OCI-LY1 (cell line): Measurements from ENCODE around the gene GKN1.
A peak's percentile ranks its signal among the peaks of the same experiment; 100 is the strongest.

Source experiments
- EZH2 ChIP-seq: fragments of 200-600 bp; sonication (generic), shearing (Covaris generic); IDR thresholded peaks from 2 replicates; pipeline ENCODE4 v1.8.0; 2017; ENCODE audit warnings: borderline replicate concordance, mixed run types, mild to moderate bottlenecking, antibody characterized with exemption, low read length, moderate library complexity, mixed read lengths
- TF ChIP-seq, protein P1 (sequence below): fragments of 200-600 bp; sonication (generic), shearing (Covaris generic); IDR thresholded peaks from 2 replicates; pipeline ENCODE4 v1.5.1; 2017; ENCODE audit warnings: mild to moderate bottlenecking, antibody characterized with exemption, low read length, moderate library complexity, mixed read lengths

DNA sequence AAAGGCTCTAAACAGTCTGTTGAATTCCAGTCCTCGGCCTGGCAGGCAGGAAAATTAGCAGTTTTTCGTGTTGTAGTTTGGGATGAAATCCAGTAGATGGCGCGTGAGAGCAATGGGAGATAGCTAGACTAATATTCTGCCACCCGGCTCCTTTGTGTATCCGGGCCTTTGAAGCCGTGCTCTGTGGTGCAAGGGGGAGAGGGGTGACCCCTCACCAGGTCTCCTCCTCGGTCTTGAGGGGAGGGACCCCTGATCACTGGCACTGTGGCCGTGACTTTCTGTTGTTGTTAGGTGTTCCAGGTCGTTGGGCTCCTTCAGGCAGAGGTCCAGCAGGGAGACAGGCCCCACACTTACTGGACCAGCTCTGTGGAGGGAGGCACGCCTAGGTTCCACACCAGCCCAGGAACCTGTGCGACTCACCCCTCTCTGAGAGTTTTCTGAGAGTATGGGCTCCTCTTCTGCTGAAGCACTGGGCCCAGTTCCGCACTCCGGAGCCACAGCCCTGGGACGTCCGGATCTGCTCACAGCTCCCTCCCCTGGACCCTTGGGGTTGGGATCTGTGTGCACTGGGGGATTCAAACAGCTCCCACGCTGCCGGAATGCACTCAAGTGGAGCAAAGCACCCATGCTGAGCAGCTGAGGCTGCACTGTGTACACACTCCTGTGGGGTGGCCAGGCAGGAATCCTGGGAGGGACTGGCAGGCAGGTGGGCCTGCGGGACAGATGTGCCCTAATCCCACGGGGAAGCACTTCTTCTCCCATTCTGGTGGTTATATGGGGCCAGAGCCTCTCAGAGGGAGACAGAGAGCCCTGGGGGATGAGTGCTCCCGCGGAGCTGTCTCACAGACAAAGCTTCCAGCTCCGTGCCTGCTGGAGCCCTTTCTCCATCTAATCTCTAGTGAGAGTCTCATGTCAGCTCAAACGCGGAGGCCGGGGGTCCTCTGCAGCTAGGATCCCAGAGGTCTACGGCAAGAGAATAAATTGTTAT lies 30.6 kb upstream of the GKN1 start:
- TF ChIP-seq, protein P1, sequence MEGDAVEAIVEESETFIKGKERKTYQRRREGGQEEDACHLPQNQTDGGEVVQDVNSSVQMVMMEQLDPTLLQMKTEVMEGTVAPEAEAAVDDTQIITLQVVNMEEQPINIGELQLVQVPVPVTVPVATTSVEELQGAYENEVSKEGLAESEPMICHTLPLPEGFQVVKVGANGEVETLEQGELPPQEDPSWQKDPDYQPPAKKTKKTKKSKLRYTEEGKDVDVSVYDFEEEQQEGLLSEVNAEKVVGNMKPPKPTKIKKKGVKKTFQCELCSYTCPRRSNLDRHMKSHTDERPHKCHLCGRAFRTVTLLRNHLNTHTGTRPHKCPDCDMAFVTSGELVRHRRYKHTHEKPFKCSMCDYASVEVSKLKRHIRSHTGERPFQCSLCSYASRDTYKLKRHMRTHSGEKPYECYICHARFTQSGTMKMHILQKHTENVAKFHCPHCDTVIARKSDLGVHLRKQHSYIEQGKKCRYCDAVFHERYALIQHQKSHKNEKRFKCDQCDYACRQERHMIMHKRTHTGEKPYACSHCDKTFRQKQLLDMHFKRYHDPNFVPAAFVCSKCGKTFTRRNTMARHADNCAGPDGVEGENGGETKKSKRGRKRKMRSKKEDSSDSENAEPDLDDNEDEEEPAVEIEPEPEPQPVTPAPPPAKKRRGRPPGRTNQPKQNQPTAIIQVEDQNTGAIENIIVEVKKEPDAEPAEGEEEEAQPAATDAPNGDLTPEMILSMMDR = peak; percentile 75
- TF ChIP-seq EZH2 = no peak
